ENCODE data around the gene PPFIBP1. TPM values are rescaled to one million over a fixed set of nuclear protein-coding genes. Genes with fewer than 3 reads are reported as not detected.
A peak's percentile ranks its signal among the peaks of the same experiment; 100 is the strongest.
"Not testable (repeated sequence)": the region's sequence is repeated elsewhere in the genome, so short reads cannot be mapped to it uniquely, and the experiment has no call there.

Gene PPFIBP1
- total RNA-seq, 1 donor from 2014 or later, result 136 TPM

DNA sequence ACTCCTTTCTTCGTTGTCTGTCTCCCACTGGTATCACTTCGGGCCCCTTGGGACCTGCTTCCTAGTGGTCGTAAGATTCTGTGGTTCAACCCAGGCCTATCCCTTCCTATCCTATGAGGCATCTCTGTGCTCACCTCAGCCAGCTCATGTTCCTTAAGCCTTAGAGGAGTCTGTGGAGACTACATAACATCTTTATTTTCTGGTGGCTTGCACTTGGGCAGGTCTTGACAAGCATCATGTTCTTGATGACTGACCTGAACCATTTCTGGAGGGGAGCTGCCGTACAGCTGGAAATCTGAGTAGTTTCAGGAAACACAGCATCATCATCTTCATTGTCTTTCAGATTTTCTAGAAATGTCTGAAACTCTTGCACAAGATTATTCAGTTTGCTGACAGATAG, 69.3 kb downstream of the PPFIBP1 start:
- intact Hi-C loops (cut with DNase I), result no loop called here
- no peak overlapping the region for H3K27ac ChIP-seq
- DNase-seq, result no peak
- TF ChIP-seq CTCF (IDR thresholded peaks at IDR 0.05), result no peak
- H3K27me3 ChIP-seq, result no peaks in the 10 kb centered on the region
- ATAC-seq, result no peak
- no peak overlapping the region for H3K4me3 ChIP-seq
- no peaks in the 10 kb centered on the region for H3K9me3 ChIP-seq
- H3K36me3 ChIP-seq, result no peaks in the 10 kb centered on the region
- no peaks in the 10 kb centered on the region for H3K4me1 ChIP-seq

DNA sequence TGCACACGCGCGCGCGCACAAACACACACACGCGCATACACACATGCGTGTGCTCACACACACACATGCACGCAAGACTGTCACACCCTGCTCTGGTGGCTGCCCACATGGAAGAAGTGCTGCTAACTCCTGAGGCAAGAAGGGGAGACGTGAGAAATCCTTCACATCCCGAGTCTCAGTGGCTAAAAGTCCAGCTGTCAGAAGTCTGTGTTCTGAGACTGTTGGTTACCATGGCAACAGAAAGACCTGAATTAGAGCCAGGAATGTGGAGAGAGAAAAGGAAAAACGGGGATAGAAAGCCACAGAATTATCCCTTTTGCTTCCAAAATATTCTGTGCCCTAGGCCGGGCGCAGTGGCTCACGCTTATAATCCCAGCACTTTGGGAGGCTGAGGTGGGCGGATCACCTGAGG, 71.2 kb downstream of the PPFIBP1 start:
- TF ChIP-seq CTCF (IDR thresholded peaks at IDR 0.05), result no peak
- Histone ChIP-seq H3K36me3 (no peaks in the 10 kb centered on the region), H3K27ac (peak overlapping the region; percentile 48), H3K4me3 (no peak overlapping the region), H3K27me3 (no peaks in the 10 kb centered on the region), H3K4me1 (peaks cover 8% of the 10 kb centered on the region), H3K9me3 (no peaks in the 10 kb centered on the region)
- ATAC-seq (peak; percentile 50), DNase-seq (no peak)
- intact Hi-C loops (cut with DNase I), result no loop called here

DNA sequence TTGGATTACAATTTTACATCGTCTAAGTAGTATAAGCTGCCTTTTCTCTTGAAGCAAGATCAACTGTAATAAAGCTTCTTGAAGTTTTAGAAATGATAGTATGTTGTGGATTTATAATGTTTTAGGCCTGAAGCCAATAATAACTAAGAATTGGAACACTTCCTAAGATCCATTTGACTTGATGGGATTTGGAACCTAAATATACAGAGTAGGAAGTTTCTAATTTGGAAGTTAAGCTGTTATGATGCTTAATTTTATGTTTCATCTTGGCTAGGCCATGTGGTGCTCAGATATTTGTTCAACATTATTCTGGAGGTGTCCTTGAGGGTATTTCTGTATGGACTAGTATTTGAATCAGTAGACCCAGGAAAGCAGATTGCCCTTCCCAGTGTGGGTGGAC, 74.9 kb downstream of the PPFIBP1 start:
- H3K27ac ChIP-seq; H3K9me3 ChIP-seq; H3K27me3 ChIP-seq; H3K36me3 ChIP-seq; H3K4me3 ChIP-seq; ATAC-seq; DNase-seq; intact Hi-C loops (cut with DNase I): not testable (repeated sequence)
- H3K4me1 ChIP-seq, result peaks cover 13% of the 10 kb centered on the region

DNA sequence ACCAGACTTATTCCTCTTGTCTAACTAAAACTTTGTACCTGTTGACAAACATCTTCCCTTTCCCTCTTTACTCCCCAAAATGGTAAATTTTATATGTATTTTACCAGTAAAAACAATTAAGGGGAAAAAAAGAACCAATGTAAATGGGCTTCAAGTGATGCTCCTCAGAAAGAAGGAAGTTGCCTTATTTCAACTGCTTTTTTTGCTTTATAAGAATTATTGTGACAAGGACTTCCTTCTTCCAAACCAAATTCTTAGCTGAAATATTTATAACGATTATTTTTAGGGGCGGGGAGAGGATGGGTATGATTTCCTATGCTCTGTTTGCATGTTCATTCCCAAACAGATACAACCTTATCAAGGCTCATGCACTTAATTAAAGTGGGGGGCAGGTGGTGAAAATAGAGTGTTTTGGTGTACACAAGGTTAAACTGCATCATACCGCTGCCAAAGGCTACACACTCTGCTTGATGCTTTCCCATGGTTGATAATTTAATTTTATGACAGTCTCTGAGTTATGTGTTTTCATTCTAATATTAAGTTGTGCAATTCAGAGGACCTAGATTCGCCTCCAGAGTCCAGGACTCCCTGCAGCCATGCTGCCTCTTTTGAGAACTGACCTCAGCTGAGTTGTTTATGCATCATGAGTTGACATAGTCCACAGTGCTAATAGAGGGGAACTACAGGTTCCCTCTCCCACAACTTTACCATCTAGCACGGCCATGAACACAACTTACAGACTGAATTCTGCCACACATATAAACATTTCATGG, 77.2 kb downstream of the PPFIBP1 start:
- intact Hi-C loops (cut with DNase I); H3K27me3 ChIP-seq; H3K9me3 ChIP-seq; H3K36me3 ChIP-seq; H3K27ac ChIP-seq; ATAC-seq; DNase-seq; H3K4me3 ChIP-seq: not testable (repeated sequence)
- H3K4me1 ChIP-seq, result peaks cover 13% of the 10 kb centered on the region

DNA sequence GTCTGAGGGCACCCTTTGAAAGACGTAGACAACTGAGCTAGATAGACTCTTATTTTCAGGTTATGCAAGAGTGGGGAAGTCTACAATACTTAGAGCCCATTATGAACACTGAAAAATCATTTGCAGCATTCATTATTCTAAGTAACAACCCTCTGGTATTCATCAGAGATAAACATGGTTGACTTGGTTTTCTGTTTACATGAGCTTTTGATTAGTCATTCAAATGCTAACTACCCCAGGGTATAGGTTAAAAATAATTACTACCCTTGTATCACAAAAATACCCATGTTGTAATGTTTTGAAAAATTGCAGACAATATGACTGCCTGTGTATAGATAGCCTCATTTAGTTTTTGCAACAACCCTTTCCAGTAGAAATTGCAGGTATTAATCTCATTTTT, 78.5 kb downstream of the PPFIBP1 start:
- Histone ChIP-seq H3K9me3 (no peaks in the 10 kb centered on the region), H3K4me3 (no peak overlapping the region), H3K36me3 (no peaks in the 10 kb centered on the region), H3K4me1 (peaks cover 13% of the 10 kb centered on the region), H3K27ac (no peak overlapping the region), H3K27me3 (no peaks in the 10 kb centered on the region)
- TF ChIP-seq CTCF (IDR thresholded peaks at IDR 0.05), result no peak
- intact Hi-C loops (cut with DNase I), result no loop called here
- DNase-seq, result no peak
- no peak for ATAC-seq

- ATAC-seq (no peak), DNase-seq (no peak)
- Histone ChIP-seq H3K9me3 (no peaks in the 10 kb centered on the region), H3K4me3 (no peak overlapping the region), H3K27me3 (no peaks in the 10 kb centered on the region), H3K36me3 (no peaks in the 10 kb centered on the region), H3K27ac (no peak overlapping the region), H3K4me1 (peaks cover 6% of the 10 kb centered on the region)
- TF ChIP-seq CTCF (IDR thresholded peaks at IDR 0.05), result no peak
- intact Hi-C loops (cut with DNase I), result no loop called here
Measured at GRCh38 chr12:27604431-27604830, 80.4 kb downstream of the PPFIBP1 start.

GRCh38 chr12:27606986-27607385, 83.0 kb downstream of the PPFIBP1 start:
- intact Hi-C loops (cut with DNase I), result no loop called here
- ATAC-seq, result no peak
- Histone ChIP-seq H3K4me1 (peaks cover 5% of the 10 kb centered on the region), H3K9me3 (no peaks in the 10 kb centered on the region), H3K27me3 (no peaks in the 10 kb centered on the region), H3K27ac (no peak overlapping the region), H3K4me3 (no peak overlapping the region), H3K36me3 (no peaks in the 10 kb centered on the region)
- DNase-seq, result no peak
- TF ChIP-seq CTCF (IDR thresholded peaks at IDR 0.05), result no peak
